HL-60 (cell line): ENCODE results near the gene MED15.

ENCODE experiments used
- CTCF ChIP-seq: IDR thresholded peaks from one replicate; pipeline ENCODE4 v1.5.1; 2011; ENCODE audit warnings: low read length, control low read depth, inconsistent platforms; ENCODE audit not compliant: insufficient read depth
- POLR2AphosphoS5 ChIP-seq: IDR thresholded peaks from 2 replicates; pipeline ENCODE4 v1.6.1; 2012; ENCODE audit warnings: low read depth

- no peak for TF ChIP-seq CTCF
- TF ChIP-seq POLR2AphosphoS5, result no peak
Observed at GRCh38 chr22:20595461-20595860, 88.1 kb downstream of the MED15 start.
